ENCODE data around the gene HHAT. TPM values are rescaled to one million over a fixed set of nuclear protein-coding genes. Genes with fewer than 3 reads are reported as not detected.
A peak's percentile ranks its signal among the peaks of the same experiment; 100 is the strongest.

Gene HHAT
- polyA plus RNA-seq, 4 donors = 0.27 to 4.0 (median 1.4) TPM

GRCh38 chr1:210558302-210558701, 229.6 kb downstream of the HHAT start:
- 9 to 14% (median 10%) methylated on average over 1 of the region's 1 CpG for WGBS, 3 donors
- no peak for FAIRE-seq

GRCh38 chr1:210565306-210565705, 236.6 kb downstream of the HHAT start:
- FAIRE-seq = no peak

More at GRCh38 chr1:210558302-210558701, 229.6 kb downstream of the HHAT start:
- H3K27ac ChIP-seq (ENCODE audit: low read depth in 1 of 3, low read length in 2 of 3) = no peak overlapping the region
- H3K4me1 ChIP-seq (ENCODE audit: control insufficient read depth in 3 of 3, insufficient read depth in 2 of 3, low read depth in 1 of 3, low read length in 2 of 3) = no peaks in the 10 kb centered on the region
- H3K9me3 ChIP-seq (ENCODE audit: control insufficient read depth in 2 of 2, insufficient read depth in 1 of 2, low read depth in 1 of 2, low read length in 1 of 2) = no peaks in the 10 kb centered on the region
- peak; percentile 27 to 29 for DNase-seq
- H3K36me3 ChIP-seq (ENCODE audit: control insufficient read depth in 3 of 3, insufficient read depth in 2 of 3, low read depth in 1 of 3, low read length in 3 of 3) = no peaks in the 10 kb centered on the region
- H3K27me3 ChIP-seq (ENCODE audit: control insufficient read depth in 3 of 3, insufficient read depth in 3 of 3, low read length in 3 of 3) = no peaks in the 10 kb centered on the region
- no peak overlapping the region for H3K4me3 ChIP-seq (ENCODE audit: low read depth in 1 of 3, low read length in 3 of 3)

GRCh38 chr1:210568631-210569030, 239.9 kb downstream of the HHAT start:
- no peak for FAIRE-seq

More at GRCh38 chr1:210565306-210565705, 236.6 kb downstream of the HHAT start:
- Histone ChIP-seq H3K4me3 (ENCODE audit: low read depth in 1 of 3, low read length in 3 of 3) (no peak overlapping the region), H3K9me3 (ENCODE audit: control insufficient read depth in 2 of 2, insufficient read depth in 1 of 2, low read depth in 1 of 2, low read length in 1 of 2) (no peaks in the 10 kb centered on the region), H3K36me3 (ENCODE audit: control insufficient read depth in 3 of 3, insufficient read depth in 2 of 3, low read depth in 1 of 3, low read length in 3 of 3) (no peaks in the 10 kb centered on the region), H3K27me3 (ENCODE audit: control insufficient read depth in 3 of 3, insufficient read depth in 3 of 3, low read length in 3 of 3) (no peaks in the 10 kb centered on the region), H3K27ac (ENCODE audit: low read depth in 1 of 3, low read length in 2 of 3) (no peak overlapping the region), H3K4me1 (ENCODE audit: control insufficient read depth in 3 of 3, insufficient read depth in 2 of 3, low read depth in 1 of 3, low read length in 2 of 3) (no peaks in the 10 kb centered on the region)
- no peak for DNase-seq
- WGBS, 3 donors = 65 to 74% (median 67%) methylated on average over 2 of the region's 2 CpGs

GRCh38 chr1:210570116-210570515, 241.4 kb downstream of the HHAT start:
- DNase-seq = no peak
- no peaks in the 10 kb centered on the region for H3K27me3 ChIP-seq (ENCODE audit: control insufficient read depth in 3 of 3, insufficient read depth in 3 of 3, low read length in 3 of 3)
- H3K36me3 ChIP-seq (ENCODE audit: control insufficient read depth in 3 of 3, insufficient read depth in 2 of 3, low read depth in 1 of 3, low read length in 3 of 3) = no peaks in the 10 kb centered on the region
- FAIRE-seq = no peak
- no peak overlapping the region for H3K4me3 ChIP-seq (ENCODE audit: low read depth in 1 of 3, low read length in 3 of 3)
- WGBS, 3 donors = 87 to 91% (median 90%) methylated on average over 2 of the region's 2 CpGs
- no peaks in the 10 kb centered on the region for H3K9me3 ChIP-seq (ENCODE audit: control insufficient read depth in 2 of 2, insufficient read depth in 1 of 2, low read depth in 1 of 2, low read length in 1 of 2)
- H3K27ac ChIP-seq (ENCODE audit: low read depth in 1 of 3, low read length in 2 of 3) = no peak overlapping the region
- H3K4me1 ChIP-seq (ENCODE audit: control insufficient read depth in 3 of 3, insufficient read depth in 2 of 3, low read depth in 1 of 3, low read length in 2 of 3) = no peaks in the 10 kb centered on the region

More at GRCh38 chr1:210568631-210569030, 239.9 kb downstream of the HHAT start:
- DNase-seq = no peak
- H3K36me3 ChIP-seq (ENCODE audit: control insufficient read depth in 3 of 3, insufficient read depth in 2 of 3, low read depth in 1 of 3, low read length in 3 of 3) = no peaks in the 10 kb centered on the region
- no peaks in the 10 kb centered on the region for H3K9me3 ChIP-seq (ENCODE audit: control insufficient read depth in 2 of 2, insufficient read depth in 1 of 2, low read depth in 1 of 2, low read length in 1 of 2)
- H3K4me1 ChIP-seq (ENCODE audit: control insufficient read depth in 3 of 3, insufficient read depth in 2 of 3, low read depth in 1 of 3, low read length in 2 of 3) = no peaks in the 10 kb centered on the region
- no peak overlapping the region for H3K4me3 ChIP-seq (ENCODE audit: low read depth in 1 of 3, low read length in 3 of 3)
- no peak overlapping the region for H3K27ac ChIP-seq (ENCODE audit: low read depth in 1 of 3, low read length in 2 of 3)
- H3K27me3 ChIP-seq (ENCODE audit: control insufficient read depth in 3 of 3, insufficient read depth in 3 of 3, low read length in 3 of 3) = no peaks in the 10 kb centered on the region

GRCh38 chr1:210571356-210572284, 242.9 kb downstream of the HHAT start:
- no peaks in the 10 kb centered on the region for H3K36me3 ChIP-seq (ENCODE audit: control insufficient read depth in 3 of 3, insufficient read depth in 2 of 3, low read depth in 1 of 3, low read length in 3 of 3)
- H3K27me3 ChIP-seq (ENCODE audit: control insufficient read depth in 3 of 3, insufficient read depth in 3 of 3, low read length in 3 of 3) = no peaks in the 10 kb centered on the region
- DNase-seq = no peak
- H3K4me3 ChIP-seq (ENCODE audit: low read depth in 1 of 3, low read length in 3 of 3) = no peak overlapping the region
- H3K27ac ChIP-seq (ENCODE audit: low read depth in 1 of 3, low read length in 2 of 3) = no peak overlapping the region
- H3K9me3 ChIP-seq (ENCODE audit: control insufficient read depth in 2 of 2, insufficient read depth in 1 of 2, low read depth in 1 of 2, low read length in 1 of 2) = no peaks in the 10 kb centered on the region
- 61 to 86% (median 78%) methylated on average over 14 of the region's 14 CpGs for WGBS, 3 donors
- no peak for FAIRE-seq
- H3K4me1 ChIP-seq (ENCODE audit: control insufficient read depth in 3 of 3, insufficient read depth in 2 of 3, low read depth in 1 of 3, low read length in 2 of 3) = no peaks in the 10 kb centered on the region

- H3K9me3 ChIP-seq (ENCODE audit: control insufficient read depth in 2 of 2, insufficient read depth in 1 of 2, low read depth in 1 of 2, low read length in 1 of 2) = no peaks in the 10 kb centered on the region
- no peaks in the 10 kb centered on the region for H3K4me1 ChIP-seq (ENCODE audit: control insufficient read depth in 3 of 3, insufficient read depth in 2 of 3, low read depth in 1 of 3, low read length in 2 of 3)
- no peak overlapping the region for H3K27ac ChIP-seq (ENCODE audit: low read depth in 1 of 3, low read length in 2 of 3)
- H3K27me3 ChIP-seq (ENCODE audit: control insufficient read depth in 3 of 3, insufficient read depth in 3 of 3, low read length in 3 of 3) = no peaks in the 10 kb centered on the region
- H3K4me3 ChIP-seq (ENCODE audit: low read depth in 1 of 3, low read length in 3 of 3) = no peak overlapping the region
- WGBS, 3 donors = 83 to 89% (median 86%) methylated on average over 6 of the region's 6 CpGs
- no peak for DNase-seq
- FAIRE-seq = no peak
- no peaks in the 10 kb centered on the region for H3K36me3 ChIP-seq (ENCODE audit: control insufficient read depth in 3 of 3, insufficient read depth in 2 of 3, low read depth in 1 of 3, low read length in 3 of 3)
Observed at GRCh38 chr1:210573141-210573540, 244.4 kb downstream of the HHAT start.

- H3K9me3 ChIP-seq (ENCODE audit: control insufficient read depth in 2 of 2, insufficient read depth in 1 of 2, low read depth in 1 of 2, low read length in 1 of 2) = no peaks in the 10 kb centered on the region
- no peak overlapping the region for H3K4me3 ChIP-seq (ENCODE audit: low read depth in 1 of 3, low read length in 3 of 3)
- 49 to 56% (median 50%) methylated on average over 10 of the region's 10 CpGs for WGBS, 3 donors
- peak; percentile 10 to 43 for DNase-seq
- no peaks in the 10 kb centered on the region for H3K36me3 ChIP-seq (ENCODE audit: control insufficient read depth in 3 of 3, insufficient read depth in 2 of 3, low read depth in 1 of 3, low read length in 3 of 3)
- no peak overlapping the region for H3K27ac ChIP-seq (ENCODE audit: low read depth in 1 of 3, low read length in 2 of 3)
- no peak for FAIRE-seq
- H3K4me1 ChIP-seq (ENCODE audit: control insufficient read depth in 3 of 3, insufficient read depth in 2 of 3, low read depth in 1 of 3, low read length in 2 of 3) = no peaks in the 10 kb centered on the region
- no peaks in the 10 kb centered on the region for H3K27me3 ChIP-seq (ENCODE audit: control insufficient read depth in 3 of 3, insufficient read depth in 3 of 3, low read length in 3 of 3)
Observed at GRCh38 chr1:210582205-210582970, 253.7 kb downstream of the HHAT start.

- FAIRE-seq = no peak
- Histone ChIP-seq H3K36me3 (ENCODE audit: control insufficient read depth in 3 of 3, insufficient read depth in 2 of 3, low read depth in 1 of 3, low read length in 3 of 3) (no peaks in the 10 kb centered on the region), H3K4me3 (ENCODE audit: low read depth in 1 of 3, low read length in 3 of 3) (no peak overlapping the region), H3K27ac (ENCODE audit: low read depth in 1 of 3, low read length in 2 of 3) (no peak overlapping the region), H3K27me3 (ENCODE audit: control insufficient read depth in 3 of 3, insufficient read depth in 3 of 3, low read length in 3 of 3) (no peaks in the 10 kb centered on the region), H3K9me3 (ENCODE audit: control insufficient read depth in 2 of 2, insufficient read depth in 1 of 2, low read depth in 1 of 2, low read length in 1 of 2) (peaks cover 0 to 4% of the 10 kb centered on the region in 2 donors), H3K4me1 (ENCODE audit: control insufficient read depth in 3 of 3, insufficient read depth in 2 of 3, low read depth in 1 of 3, low read length in 2 of 3) (no peaks in the 10 kb centered on the region)
- peak; percentile 64 to 80 for DNase-seq
- WGBS, 3 donors = 9 to 17% (median 17%) methylated on average over 3 of the region's 3 CpGs
Observed at GRCh38 chr1:210584439-210585113, 255.9 kb downstream of the HHAT start.

All from small intestine (tissue), 7 donors.